GM12878 (cell line): Measurements from ENCODE around the gene CACHD1. TPM values are rescaled to one million over a fixed set of nuclear protein-coding genes. Genes with fewer than 3 reads are reported as not detected.

Experiments used
- ATAC-seq: fragments of 200-7000 bp; cut with Tn5 transposase; 3 replicates; pipeline ENCODE4 v1.9.1; 2020; ENCODE audit warnings: mild to moderate bottlenecking, moderate library complexity
- BruUV-seq: library from RNA; stranded (reverse); fragments of 400-500 nt; replicated peaks from 2 replicates; lab custom pipeline; 2021; lab: Mats Ljungman, UMichigan
- CTCF ChIA-PET: fragments of 300-600 bp; sonication (Branson Sonifier 250); formaldehyde crosslinking; extraction: SDS; loops from one replicate; lab custom pipeline; 2021; ENCODE audit warnings: inconsistent platforms; lab: Yijun Ruan, JAX
- POLR2A ChIA-PET: fragments of 350-600 bp; formaldehyde crosslinking; extraction: SDS; loops from one replicate; lab custom pipeline; 2021; ENCODE audit warnings: inconsistent platforms; lab: Charles Lee
- RAD21 ChIA-PET: fragments of 300-600 bp; sonication (Branson Sonifier 250); formaldehyde crosslinking; loops from one replicate; lab custom pipeline; 2023; ENCODE audit warnings: antibody characterized with exemption; ENCODE audit not compliant: unreplicated experiment; lab: Charles Lee
- SMC1A ChIA-PET: fragments of 300-600 bp; sonication (Branson Sonifier 250); formaldehyde crosslinking; loops from one replicate; lab custom pipeline; 2023; ENCODE audit not compliant: unreplicated experiment, uncharacterized antibody; lab: Charles Lee
- DNase-seq: peaks from one replicate; pipeline ENCODE4 v3.0.0-alpha.2; 2011; ENCODE audit warnings: low read depth, low spot score
- FAIRE-seq: peaks from 3 replicates; lab custom pipeline; 2011; peaks lifted over from hg19 to GRCh38; lab: Jason Lieb, UNC
- H2AFZ ChIP-seq: 2 replicates; pipeline ENCODE4 v1.6.0; 2011; ENCODE audit warnings: low read depth, low read length, control low read depth; ENCODE audit not compliant: control insufficient read depth
- H3K27ac ChIP-seq: 2 replicates; pipeline ENCODE4 v1.5.1; 2011; ENCODE audit warnings: control low read depth; ENCODE audit not compliant: control insufficient read depth, insufficient read depth
- H3K27me3 ChIP-seq, 2 experiments: replicated peaks in 1 of 2; 2 replicates each; pipeline versions ENCODE4 v1.6.0 to v1.6.1; 2011; ENCODE audit warnings: low read length in 1 of 2; ENCODE audit not compliant: control insufficient read depth in 2 of 2, insufficient read depth in 2 of 2
- H3K36me3 ChIP-seq, 2 experiments: 2 replicates each; pipeline ENCODE4 v1.5.1; 2011; ENCODE audit warnings: low read length in 1 of 2; ENCODE audit not compliant: control insufficient read depth in 2 of 2, insufficient read depth in 2 of 2
- H3K4me1 ChIP-seq: 2 replicates; pipeline ENCODE4 v1.6.1; 2011; ENCODE audit warnings: mild to moderate bottlenecking, low read length, moderate library complexity, mixed read lengths; ENCODE audit not compliant: control insufficient read depth, insufficient read depth
- H3K4me2 ChIP-seq: 2 replicates; pipeline ENCODE4 v1.6.0; 2011; ENCODE audit warnings: control low read depth; ENCODE audit not compliant: control insufficient read depth, insufficient read depth
- H3K4me3 ChIP-seq: fragments of 200-600 bp; sonication (generic); 2 replicates; pipeline ENCODE4 v1.5.1; 2016
- H3K79me2 ChIP-seq: 2 replicates; pipeline ENCODE4 v1.6.0; 2011; ENCODE audit warnings: low read length; ENCODE audit not compliant: control insufficient read depth, insufficient read depth
- H3K9ac ChIP-seq: 2 replicates; pipeline ENCODE4 v1.8.0; 2011; ENCODE audit warnings: low read length, control low read depth, mixed read lengths; ENCODE audit not compliant: control insufficient read depth, insufficient read depth
- H3K9me3 ChIP-seq: replicated peaks from 3 replicates; pipeline ENCODE4 v1.5.1; 2011; ENCODE audit warnings: mild to moderate bottlenecking, low read length; ENCODE audit not compliant: control insufficient read depth, insufficient read depth
- H4K20me1 ChIP-seq: 2 replicates; pipeline ENCODE4 v1.6.0; 2011; ENCODE audit not compliant: control insufficient read depth, insufficient read depth
- CHD1 ChIP-seq: IDR thresholded peaks from 2 replicates; pipeline ENCODE4 v1.6.1; 2012; ENCODE audit warnings: low read depth, low read length, improper control_type of control experiment
- CREB1 ChIP-seq: IDR thresholded peaks from 2 replicates; pipeline ENCODE4 v1.6.1; 2012; ENCODE audit warnings: low read depth, mild to moderate bottlenecking, inconsistent platforms
- CTCF ChIP-seq, 3 experiments: IDR thresholded peaks in 2 of 3; conservative IDR thresholded peaks in 1 of 3; 2 replicates each; pipeline ENCODE4 v1.5.1; 2011; ENCODE audit warnings: low read depth in 3 of 3, low read length in 3 of 3, mild to moderate bottlenecking in 3 of 3, control low read depth in 2 of 3, moderate library complexity in 2 of 3, inconsistent platforms in 1 of 3, mixed read lengths in 1 of 3; ENCODE audit not compliant: control insufficient read depth in 2 of 3, insufficient read depth in 1 of 3; ENCODE audit errors: extremely low read depth in 1 of 3
- KAT2A ChIP-seq: conservative IDR thresholded peaks from 2 replicates; pipeline ENCODE4 v1.6.1; 2011; ENCODE audit warnings: low read depth, low read length; ENCODE audit not compliant: control insufficient read depth
- NR2F1 ChIP-seq: fragments of 450-650 bp; conservative IDR thresholded peaks from 2 replicates; pipeline ENCODE4 v1.6.1; 2017; ENCODE audit warnings: mild to moderate bottlenecking
- SKIL ChIP-seq: fragments of 450-650 bp; IDR thresholded peaks from 2 replicates; pipeline ENCODE4 v1.6.1; 2017; ENCODE audit warnings: mild to moderate bottlenecking, low read depth, inconsistent platforms; ENCODE audit not compliant: poor library complexity, severe bottlenecking
- SMC3 ChIP-seq: IDR thresholded peaks from 2 replicates; pipeline ENCODE4 v1.6.1; 2011; ENCODE audit warnings: low read length, improper control_type of control experiment, borderline replicate concordance
- SUZ12 ChIP-seq: fragments of 200-600 bp; sonication (generic); IDR thresholded peaks from one replicate; pipeline ENCODE4 v1.6.1; 2018; ENCODE audit warnings: antibody characterized with exemption, mild to moderate bottlenecking; ENCODE audit not compliant: unreplicated experiment
- YY1 ChIP-seq: IDR thresholded peaks from 2 replicates; pipeline ENCODE4 v1.6.1; 2011; ENCODE audit warnings: low read depth, mild to moderate bottlenecking, low read length
- ZBED1 ChIP-seq: IDR thresholded peaks from 2 replicates; pipeline ENCODE4 v1.6.1; 2016; ENCODE audit warnings: borderline replicate concordance
- ZNF687 ChIP-seq: fragments of 450-650 bp; IDR thresholded peaks from 2 replicates; pipeline ENCODE4 v1.6.1; 2017; ENCODE audit warnings: mild to moderate bottlenecking, moderate library complexity
- WGBS: methylation state at CpG from one replicate; pipeline ENCODE4 v1.1.6; 2016; ENCODE audit warnings: low lambda C conversion rate; ENCODE audit not compliant: insufficient replicate concordance, insufficient coverage; ENCODE audit errors: missing lambda C conversion rate; 5-methylcytosine and 5-hydroxymethylcytosine counted together
- in situ Hi-C: fragments of 300-500 bp; cut with MboI; formaldehyde crosslinking; loops from 9 replicates; pipeline ENCODE4 v1.14.3; 2018; ENCODE audit warnings: mixed read lengths
- intact Hi-C: fragments of 100-400 bp; cut with micrococcal nuclease; formaldehyde crosslinking; loops from one replicate; pipeline ENCODE4 v1.14.2; 2022; ENCODE audit not compliant: unreplicated experiment
- polyA plus RNA-seq, 11 experiments: library from polyadenylated mRNA; depleted of rRNA in 4 of 11; unstranded in 6 of 11; stranded (reverse) in 5 of 11; fragments of >200 nt; fragmentation: Nextera tagmentation in 4 of 11; fragmentation: Illumina TruSeq in 1 of 11; extraction: Ambion mirVana in 4 of 11; extraction: Trizol in 1 of 11; gene quantifications; 1 replicate in 1 of 11; 2 replicates in 10 of 11; pipeline versions ENCODE4 v1.2.1 to v1.2.3, GENCODE V29; 2011 to 2016; ENCODE audit warnings: inconsistent platforms in 2 of 11, missing spikeins in 2 of 11, low read depth in 1 of 11
- total RNA-seq, 4 experiments: library from RNA; depleted of rRNA in 3 of 4; stranded (reverse); fragments of >200 nt in 3 of 4; fragmentation: Illumina TruSeq in 1 of 4; extraction: Trizol in 1 of 4; gene quantifications; 2 replicates each; pipeline versions ENCODE4 v1.2.1 to v1.2.3, GENCODE V29; 2013 to 2021
- TF ChIP-seq, protein P1 (sequence below): IDR thresholded peaks from 2 replicates; pipeline ENCODE4 v1.6.1; 2011; ENCODE audit warnings: mild to moderate bottlenecking, low read depth, low read length, moderate library complexity; ENCODE audit not compliant: insufficient replicate concordance
- TF ChIP-seq, protein P2 (sequence below): IDR thresholded peaks from 2 replicates; pipeline ENCODE4 v1.6.1; 2012; ENCODE audit warnings: low read depth, low read length, improper control_type of control experiment

CACHD1 gene
- total and polyA plus RNA-seq, 10 of the 15 experiments (the other 5 are each of a cell fraction or from before 2014, with no cell fraction given): 0.03 TPM; not detected in 9

GRCh38 chr1:64564891-64565290 is 95.0 kb downstream of the CACHD1 start:
- Histone ChIP-seq H2AFZ (no peak overlapping the region), H3K9ac (no peak overlapping the region), H3K9me3 (no peaks in the 10 kb centered on the region), H3K36me3 (no peaks in the 10 kb centered on the region), H3K79me2 (no peaks in the 10 kb centered on the region), H3K4me3 (no peak overlapping the region), H4K20me1 (no peaks in the 10 kb centered on the region), H3K27me3 (no peaks in the 10 kb centered on the region), H3K4me1 (no peaks in the 10 kb centered on the region), H3K4me2 (no peak overlapping the region), H3K27ac (no peak overlapping the region)
- BruUV-seq: no TSS peak
- in situ Hi-C loops (no loop called here), intact Hi-C loops (no loop called here)
- ATAC-seq (no peak), FAIRE-seq (no peak), DNase-seq (no peak)
- ChIA-PET RAD21 (no interaction called here), CTCF (no interaction called here), POLR2A (no interaction called here), SMC1A (no interaction called here)
- TF ChIP-seq SUZ12: no peak
- TF ChIP-seq ZNF687: no peak
- no peak for TF ChIP-seq ZBED1
- TF ChIP-seq, protein P1, sequence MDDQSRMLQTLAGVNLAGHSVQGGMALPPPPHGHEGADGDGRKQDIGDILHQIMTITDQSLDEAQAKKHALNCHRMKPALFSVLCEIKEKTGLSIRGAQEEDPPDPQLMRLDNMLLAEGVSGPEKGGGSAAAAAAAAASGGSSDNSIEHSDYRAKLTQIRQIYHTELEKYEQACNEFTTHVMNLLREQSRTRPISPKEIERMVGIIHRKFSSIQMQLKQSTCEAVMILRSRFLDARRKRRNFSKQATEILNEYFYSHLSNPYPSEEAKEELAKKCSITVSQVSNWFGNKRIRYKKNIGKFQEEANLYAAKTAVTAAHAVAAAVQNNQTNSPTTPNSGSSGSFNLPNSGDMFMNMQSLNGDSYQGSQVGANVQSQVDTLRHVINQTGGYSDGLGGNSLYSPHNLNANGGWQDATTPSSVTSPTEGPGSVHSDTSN: no peak
- TF ChIP-seq, protein P2, sequence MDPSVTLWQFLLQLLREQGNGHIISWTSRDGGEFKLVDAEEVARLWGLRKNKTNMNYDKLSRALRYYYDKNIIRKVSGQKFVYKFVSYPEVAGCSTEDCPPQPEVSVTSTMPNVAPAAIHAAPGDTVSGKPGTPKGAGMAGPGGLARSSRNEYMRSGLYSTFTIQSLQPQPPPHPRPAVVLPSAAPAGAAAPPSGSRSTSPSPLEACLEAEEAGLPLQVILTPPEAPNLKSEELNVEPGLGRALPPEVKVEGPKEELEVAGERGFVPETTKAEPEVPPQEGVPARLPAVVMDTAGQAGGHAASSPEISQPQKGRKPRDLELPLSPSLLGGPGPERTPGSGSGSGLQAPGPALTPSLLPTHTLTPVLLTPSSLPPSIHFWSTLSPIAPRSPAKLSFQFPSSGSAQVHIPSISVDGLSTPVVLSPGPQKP: no peak
- no peak for TF ChIP-seq KAT2A
- TF ChIP-seq CHD1: no peak
- no peak for TF ChIP-seq SKIL
- TF ChIP-seq NR2F1: no peak
- TF ChIP-seq CREB1: no peak
- TF ChIP-seq CTCF (IDR thresholded peaks at IDR 0.05 in 2 of 3, conservative IDR thresholded peaks at IDR 0.05 in 1 of 3; ENCODE audit: control insufficient read depth in 2 of 3, extremely low read depth in 1 of 3, insufficient read depth in 1 of 3, low read depth in 3 of 3, low read length in 3 of 3): no peak
- no peak for TF ChIP-seq SMC3
- no peak for TF ChIP-seq YY1
- 35% methylated on average over 3 of the region's 3 CpGs for WGBS
